Neural progenitor cell (in vitro differentiated cells): ENCODE data around the gene PGPEP1.

Experiments used
- EZH2 ChIP-seq: fragments of 200-600 bp; sonication (generic); IDR thresholded peaks from 2 replicates; pipeline ENCODE4 v1.6.1; 2017; ENCODE audit warnings: antibody characterized with exemption, mild to moderate bottlenecking, moderate library complexity
- EZH2phosphoT487 ChIP-seq: fragments of 200-600 bp; sonication (generic); IDR thresholded peaks from 2 replicates; pipeline ENCODE4 v1.6.1; 2017; ENCODE audit warnings: antibody characterized with exemption
- TF ChIP-seq, protein P1 (sequence below): fragments of 200-600 bp; sonication (generic); IDR thresholded peaks from 2 replicates; pipeline ENCODE4 v1.5.1; 2017; ENCODE audit warnings: antibody characterized with exemption, mild to moderate bottlenecking

DNA sequence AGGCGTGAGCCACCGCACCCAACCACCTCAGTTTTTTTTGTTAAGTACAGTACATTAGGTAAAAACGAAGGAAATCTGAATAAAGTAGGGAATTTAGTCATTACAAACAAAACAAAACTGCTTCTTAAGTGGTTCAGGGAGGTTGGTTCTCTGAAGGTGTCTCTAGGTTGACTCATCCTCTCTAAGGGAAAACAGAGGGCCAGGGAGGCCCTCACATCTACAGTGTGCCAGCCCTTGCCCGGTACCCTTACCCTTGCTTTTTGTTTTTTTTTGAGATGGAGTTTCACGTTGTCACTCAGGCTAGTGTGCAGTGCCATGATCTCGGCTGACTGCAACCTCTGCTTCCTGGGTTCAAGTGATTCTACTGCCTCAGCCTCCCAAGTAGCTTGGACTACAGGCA lies 41.8 kb upstream of the PGPEP1 start:
- TF ChIP-seq, protein P1, sequence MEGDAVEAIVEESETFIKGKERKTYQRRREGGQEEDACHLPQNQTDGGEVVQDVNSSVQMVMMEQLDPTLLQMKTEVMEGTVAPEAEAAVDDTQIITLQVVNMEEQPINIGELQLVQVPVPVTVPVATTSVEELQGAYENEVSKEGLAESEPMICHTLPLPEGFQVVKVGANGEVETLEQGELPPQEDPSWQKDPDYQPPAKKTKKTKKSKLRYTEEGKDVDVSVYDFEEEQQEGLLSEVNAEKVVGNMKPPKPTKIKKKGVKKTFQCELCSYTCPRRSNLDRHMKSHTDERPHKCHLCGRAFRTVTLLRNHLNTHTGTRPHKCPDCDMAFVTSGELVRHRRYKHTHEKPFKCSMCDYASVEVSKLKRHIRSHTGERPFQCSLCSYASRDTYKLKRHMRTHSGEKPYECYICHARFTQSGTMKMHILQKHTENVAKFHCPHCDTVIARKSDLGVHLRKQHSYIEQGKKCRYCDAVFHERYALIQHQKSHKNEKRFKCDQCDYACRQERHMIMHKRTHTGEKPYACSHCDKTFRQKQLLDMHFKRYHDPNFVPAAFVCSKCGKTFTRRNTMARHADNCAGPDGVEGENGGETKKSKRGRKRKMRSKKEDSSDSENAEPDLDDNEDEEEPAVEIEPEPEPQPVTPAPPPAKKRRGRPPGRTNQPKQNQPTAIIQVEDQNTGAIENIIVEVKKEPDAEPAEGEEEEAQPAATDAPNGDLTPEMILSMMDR = no peak
- TF ChIP-seq EZH2 (no peak), EZH2phosphoT487 (no peak)
